Cerebellar nuclear complex (tissue), 1 donor: Measurements from ENCODE around the gene POLR3B.
"Not testable (repeated sequence)": the region's sequence is repeated elsewhere in the genome, so short reads cannot be mapped to it uniquely, and the experiment has no call there.

ENCODE experiments used
- DNase-seq, 2 experiments: peaks; one replicate each; lab custom pipeline; 2025; lab: John Stamatoyannopoulos, UW

POLR3B gene

DNA sequence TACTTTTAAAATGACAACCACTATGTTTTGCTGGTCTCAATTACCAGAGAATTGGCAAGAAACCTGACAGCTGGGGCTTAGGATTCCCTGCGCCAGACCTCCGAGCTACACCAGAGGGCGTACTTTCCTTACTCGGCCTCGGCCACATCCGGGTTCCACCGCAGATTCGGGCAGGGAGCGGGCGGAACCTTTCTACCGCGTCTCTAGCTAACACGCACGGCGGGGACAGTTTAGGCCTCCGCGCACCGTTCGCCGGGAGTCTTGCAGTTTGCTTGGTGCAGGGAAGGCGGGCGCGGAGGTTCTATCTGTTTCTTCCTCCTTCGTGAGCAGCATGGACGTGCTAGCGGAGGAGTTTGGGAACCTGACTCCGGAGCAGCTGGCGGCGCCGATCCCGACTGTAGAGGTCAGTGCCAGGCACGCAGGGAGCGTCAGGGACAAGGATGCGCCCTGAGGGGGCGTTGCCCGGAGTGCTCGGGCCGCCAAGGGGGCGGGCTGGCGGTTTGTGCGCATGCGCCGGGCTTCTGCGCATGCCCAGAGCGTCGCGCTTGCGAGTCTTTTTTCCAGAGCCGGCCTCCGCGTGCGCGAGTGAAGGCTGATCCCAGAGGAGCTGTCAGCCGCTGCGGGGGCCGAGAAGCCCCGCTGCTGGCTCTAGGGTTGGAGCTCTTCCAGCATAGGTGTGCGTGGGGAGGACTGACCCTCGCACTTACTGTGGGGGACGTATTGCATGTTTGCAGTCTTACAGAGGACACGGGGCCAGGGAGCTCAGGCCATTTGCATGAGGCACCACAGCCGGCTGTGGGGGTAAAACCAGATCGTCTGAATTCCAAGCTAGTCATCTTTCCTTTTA lies at the start of gene POLR3B:
Gene POLR3B (plus strand): TSS at position 200 of the 847 bp plus-strand sequence. CDS start 132 bp downstream, at position 332.
- DNase-seq = peak; percentile 50 to 85

GRCh38 chr12:106308121-106308520 lies 49.4 kb upstream of the POLR3B start:
- no peak for DNase-seq

GRCh38 chr12:106308611-106309010 lies 48.9 kb upstream of the POLR3B start:
- no peak for DNase-seq

DNA sequence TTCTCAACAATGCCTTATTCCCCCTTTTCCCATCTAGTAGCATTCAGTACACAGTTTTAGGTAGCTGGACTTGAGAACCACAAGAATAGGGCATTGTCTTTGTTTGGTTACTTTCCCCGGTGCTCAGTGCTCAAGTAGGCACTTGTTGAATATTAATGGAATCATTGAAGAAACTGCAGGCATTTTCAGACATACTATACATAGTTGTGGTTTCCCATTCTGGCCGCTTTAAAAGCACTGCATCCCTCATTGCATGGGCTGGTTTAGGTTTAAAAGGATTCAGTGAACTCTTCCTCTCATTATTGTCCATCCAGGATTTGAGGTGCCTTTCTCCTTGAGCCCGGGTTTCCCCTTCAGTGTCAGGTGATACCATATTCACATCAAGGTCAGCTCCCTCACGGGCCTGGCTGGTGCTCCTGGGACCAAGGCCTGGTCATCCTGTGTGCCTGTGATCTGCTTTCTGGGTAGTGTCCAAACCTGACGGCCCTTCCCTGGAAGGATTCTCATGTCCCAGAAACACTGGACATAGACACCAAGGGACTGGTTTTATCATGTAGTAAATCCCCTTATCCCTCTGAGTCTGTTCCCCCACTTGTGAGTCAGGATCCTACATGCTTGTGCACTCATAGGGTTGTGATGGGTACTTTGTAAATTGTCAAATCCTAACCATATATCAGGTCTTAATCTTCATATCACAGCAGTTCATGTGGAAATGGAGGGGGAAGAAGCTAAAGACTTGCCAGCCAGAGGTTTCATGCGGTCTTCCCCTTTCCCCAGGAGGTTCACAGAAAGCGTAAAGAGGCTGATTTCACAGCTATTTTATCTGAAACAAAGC lies 47.7 kb upstream of the POLR3B start:
- no peak for DNase-seq

DNA sequence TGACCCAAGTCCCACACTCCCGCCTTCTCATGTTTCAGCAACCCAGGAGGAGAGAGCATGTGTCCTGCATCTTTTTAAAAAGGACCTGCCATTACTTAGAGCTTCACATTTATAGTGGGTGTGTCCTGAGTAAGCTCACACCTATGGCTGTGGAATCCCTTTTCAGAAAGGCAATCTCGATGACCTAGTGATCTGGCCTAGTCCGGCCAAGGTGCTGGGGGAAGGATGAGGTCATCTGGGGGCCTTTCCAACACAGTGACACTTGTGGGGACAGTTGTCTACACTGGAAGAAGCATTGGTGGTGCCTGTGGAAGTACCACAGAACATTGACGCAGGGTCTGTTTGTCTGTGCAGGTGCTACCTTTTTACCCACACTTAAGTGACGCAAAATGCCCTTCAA lies 46.9 kb upstream of the POLR3B start:
- no peak for DNase-seq

GRCh38 chr12:106311139-106311538 lies 46.4 kb upstream of the POLR3B start:
- no peak for DNase-seq

GRCh38 chr12:106313413-106313812 lies 44.1 kb upstream of the POLR3B start:
- DNase-seq = not testable (repeated sequence)

DNA sequence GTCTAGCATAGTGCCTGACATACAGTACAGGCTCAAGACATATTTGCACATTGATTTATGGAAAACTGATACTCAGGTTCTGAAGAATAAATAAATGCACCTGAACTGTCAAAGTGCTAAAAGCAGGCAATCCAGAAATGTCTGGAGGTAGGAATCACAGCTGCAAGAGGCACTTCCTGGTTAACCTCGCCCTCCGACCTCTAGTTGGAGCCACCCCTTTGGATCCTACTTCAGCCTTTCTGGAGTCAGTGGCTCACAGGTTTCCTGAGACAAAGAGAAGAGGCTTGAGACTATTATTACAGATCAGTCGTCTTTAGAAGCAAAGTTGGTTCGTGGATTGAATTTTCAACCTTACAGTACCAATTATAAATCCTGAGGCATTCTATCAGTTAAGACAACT lies 42.0 kb upstream of the POLR3B start:
- DNase-seq = no peak

DNA sequence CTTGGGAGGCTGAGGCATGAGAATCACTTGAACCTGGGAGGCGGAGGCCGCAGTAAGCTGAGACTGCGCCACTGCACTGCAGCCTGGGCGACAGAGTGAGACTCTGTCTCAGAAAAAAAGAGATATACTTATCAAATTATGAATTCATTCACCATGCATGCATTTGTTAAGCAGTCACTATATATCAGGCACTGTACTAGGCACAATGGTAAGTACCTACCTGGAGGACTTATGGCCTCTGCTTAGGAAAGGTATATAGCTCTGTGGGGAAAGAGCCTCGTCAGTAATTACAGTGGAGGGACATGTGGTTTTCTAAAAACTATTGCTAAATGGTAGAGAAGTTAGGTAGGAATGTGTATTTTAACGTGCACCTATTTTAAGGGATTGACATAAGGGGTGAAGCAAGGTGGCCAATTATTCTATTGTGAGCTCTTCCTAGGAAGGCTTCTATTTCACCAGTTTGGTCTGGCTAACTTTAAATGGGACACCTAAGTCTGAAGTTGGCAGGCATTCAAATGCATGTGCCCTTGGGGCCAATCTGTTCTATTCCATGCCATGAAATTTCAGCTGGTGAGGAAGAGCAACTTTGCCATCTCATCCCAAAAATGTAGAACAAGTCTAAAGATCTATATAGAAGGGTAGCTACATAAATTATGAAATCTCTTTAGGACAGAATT lies 40.0 kb upstream of the POLR3B start:
- no peak for DNase-seq

DNA sequence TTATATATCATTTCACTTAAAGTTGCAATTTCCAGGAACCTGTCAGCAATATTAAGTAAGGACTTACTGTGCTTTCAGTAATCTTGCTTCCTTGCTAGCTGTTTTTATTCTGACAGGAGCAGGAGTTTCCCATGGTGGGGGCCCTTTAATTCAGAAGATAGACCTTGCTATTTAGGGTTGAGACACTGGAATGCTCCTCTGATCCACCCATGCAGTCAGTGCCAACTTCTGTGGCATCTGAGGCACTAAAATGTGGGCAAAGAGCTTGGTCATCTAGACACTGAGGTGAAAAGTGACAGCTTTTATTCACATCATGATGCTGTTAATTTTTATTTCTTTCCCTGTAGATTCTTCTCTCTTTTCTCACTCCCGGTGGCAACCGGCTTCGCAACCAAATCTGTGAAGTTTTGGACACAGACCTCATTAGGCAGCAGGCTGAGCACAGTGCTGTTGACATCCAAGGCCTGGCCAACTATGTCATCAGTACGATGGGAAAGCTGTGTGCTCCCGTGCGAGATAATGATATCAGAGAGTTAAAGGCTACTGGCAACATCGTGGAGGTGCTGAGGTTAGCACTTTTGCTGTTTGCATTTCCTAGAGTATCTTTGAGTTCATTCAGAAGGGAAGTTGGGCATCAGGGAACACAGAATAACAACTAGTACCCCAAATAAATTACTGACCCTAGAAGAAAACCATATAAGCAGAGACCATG lies 36.3 kb upstream of the POLR3B start:
- DNase-seq = no peak

- DNase-seq = no peak
These were observed 34.0 kb upstream of the POLR3B start for GRCh38 chr12:106323537-106323936.

- DNase-seq = no peak
These were observed 30.2 kb upstream of the POLR3B start for GRCh38 chr12:106327309-106327869.

GRCh38 chr12:106328735-106329134 lies 28.8 kb upstream of the POLR3B start:
- DNase-seq = no peak

GRCh38 chr12:106329231-106329982 lies 28.1 kb upstream of the POLR3B start:
- DNase-seq = no peak

DNA sequence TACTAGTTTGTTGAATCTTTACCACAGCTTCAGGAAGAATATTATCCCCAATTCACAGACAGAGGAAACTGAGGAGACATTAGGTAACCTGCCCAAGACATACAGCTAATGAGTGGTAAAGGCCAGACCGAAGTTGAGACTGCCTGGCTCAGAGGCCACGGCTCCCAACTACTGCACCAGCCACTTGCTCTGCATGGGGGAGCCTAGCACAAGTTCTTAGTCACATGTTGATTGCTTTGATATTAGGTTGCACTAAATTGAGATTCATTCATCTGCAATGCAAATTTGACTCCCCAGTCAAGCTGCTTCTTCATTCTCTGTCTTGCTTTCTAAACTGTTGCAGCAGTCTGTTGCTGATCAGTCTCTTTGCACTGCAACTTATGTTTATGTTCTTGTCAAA lies 25.9 kb upstream of the POLR3B start:
- no peak for DNase-seq

- DNase-seq = no peak
These were observed 25.0 kb upstream of the POLR3B start for GRCh38 chr12:106332536-106332935.

GRCh38 chr12:106333010-106333409 lies 24.5 kb upstream of the POLR3B start:
- no peak for DNase-seq

GRCh38 chr12:106333756-106334155 lies 23.8 kb upstream of the POLR3B start:
- no peak for DNase-seq

- DNase-seq = no peak
These were observed 16.3 kb upstream of the POLR3B start for GRCh38 chr12:106341086-106341877.
